ENCODE data around the gene WDR75.

GRCh38 chr2:189514104-189514503 lies 72.8 kb downstream of the WDR75 start:
- TF ChIP-seq CTCF (conservative IDR thresholded peaks at IDR 0.05) (no peak), EZH2 (IDR thresholded peaks at IDR 0.05; ENCODE audit: low read depth) (no peak)
